Hepatocyte (in vitro differentiated cells): ENCODE measurements around the gene HECTD1. TPM values are rescaled to one million over a fixed set of nuclear protein-coding genes. Genes with fewer than 3 reads are reported as not detected.
"Not testable (repeated sequence)": the region's sequence is repeated elsewhere in the genome, so short reads cannot be mapped to it uniquely, and the experiment has no call there.

ENCODE experiments used
- DNase-seq: peaks from one replicate; pipeline ENCODE4 v3.0.0-alpha.2; 2016; ENCODE audit warnings: low spot score
- H2AFZ ChIP-seq: fragments of 200-600 bp; sonication (generic); 2 replicates; pipeline ENCODE4 v1.6.0; 2016; ENCODE audit warnings: antibody characterized with exemption, mild to moderate bottlenecking
- H3K27ac ChIP-seq: fragments of 200-600 bp; sonication (generic); 2 replicates; pipeline ENCODE4 v1.5.1; 2016; ENCODE audit warnings: mild to moderate bottlenecking
- H3K27me3 ChIP-seq: fragments of 200-600 bp; sonication (generic); 2 replicates; pipeline ENCODE4 v1.6.1; 2016
- H3K36me3 ChIP-seq: fragments of 200-600 bp; sonication (generic); replicated peaks from 2 replicates; pipeline ENCODE4 v1.5.1; 2016; ENCODE audit warnings: low read depth; ENCODE audit not compliant: insufficient read depth
- H3K4me1 ChIP-seq: fragments of 200-600 bp; sonication (generic); 2 replicates; pipeline ENCODE4 v1.5.1; 2016; ENCODE audit warnings: mild to moderate bottlenecking, moderate library complexity; ENCODE audit not compliant: insufficient read depth
- H3K4me2 ChIP-seq: fragments of 200-600 bp; sonication (generic); 2 replicates; pipeline ENCODE4 v1.6.0; 2016
- H3K4me3 ChIP-seq: fragments of 200-600 bp; sonication (generic); 2 replicates; pipeline ENCODE4 v1.5.1; 2016; ENCODE audit warnings: mild to moderate bottlenecking
- H3K79me2 ChIP-seq: fragments of 200-600 bp; sonication (generic); 2 replicates; pipeline ENCODE4 v1.6.0; 2017; ENCODE audit warnings: mild to moderate bottlenecking
- H3K9me2 ChIP-seq: fragments of 200-600 bp; sonication (generic); replicated peaks from 2 replicates; pipeline ENCODE4 v1.6.0; 2017; ENCODE audit warnings: mild to moderate bottlenecking; ENCODE audit not compliant: insufficient read depth
- H3K9me3 ChIP-seq: fragments of 200-600 bp; sonication (generic); 2 replicates; pipeline ENCODE4 v1.5.1; 2016; ENCODE audit warnings: low read depth, mild to moderate bottlenecking
- H4K20me1 ChIP-seq: fragments of 200-600 bp; sonication (generic); 2 replicates; pipeline ENCODE4 v1.6.0; 2016; ENCODE audit warnings: mild to moderate bottlenecking; ENCODE audit not compliant: insufficient read depth, poor library complexity, severe bottlenecking
- CTCF ChIP-seq: fragments of 200-600 bp; sonication (generic); IDR thresholded peaks from 2 replicates; pipeline ENCODE4 v1.5.1; 2016; ENCODE audit warnings: antibody characterized with exemption, mild to moderate bottlenecking; ENCODE audit not compliant: poor library complexity
- EZH2 ChIP-seq: fragments of 200-600 bp; sonication (generic); IDR thresholded peaks from 2 replicates; pipeline ENCODE4 v1.6.1; 2016; ENCODE audit warnings: antibody characterized with exemption, mild to moderate bottlenecking, borderline replicate concordance
- EZH2phosphoT487 ChIP-seq: fragments of 200-600 bp; sonication (generic); IDR thresholded peaks from one replicate; pipeline ENCODE4 v1.6.1; 2018; ENCODE audit warnings: antibody characterized with exemption, mild to moderate bottlenecking, low read depth, moderate library complexity; ENCODE audit not compliant: unreplicated experiment, severe bottlenecking
- WGBS: methylation state at CpG from one replicate; pipeline ENCODE4 v1.1.6; 2016; ENCODE audit warnings: low lambda C conversion rate; ENCODE audit errors: missing lambda C conversion rate; 5-methylcytosine and 5-hydroxymethylcytosine counted together
- polyA plus RNA-seq: library from polyadenylated mRNA; unstranded; fragments of >200 nt; fragmentation: Nextera tagmentation; extraction: Ambion mirVana; gene quantifications from 2 replicates; pipeline ENCODE4 v1.2.1, GENCODE V29; 2016
- total RNA-seq: library from RNA; depleted of rRNA; stranded (reverse); fragments of >200 nt; gene quantifications from 2 replicates; pipeline ENCODE4 v1.2.3, GENCODE V29; 2014

The HECTD1 gene
- total and polyA plus RNA-seq, 2 experiments from 2014 or later, result 45.2 to 159 TPM

DNA sequence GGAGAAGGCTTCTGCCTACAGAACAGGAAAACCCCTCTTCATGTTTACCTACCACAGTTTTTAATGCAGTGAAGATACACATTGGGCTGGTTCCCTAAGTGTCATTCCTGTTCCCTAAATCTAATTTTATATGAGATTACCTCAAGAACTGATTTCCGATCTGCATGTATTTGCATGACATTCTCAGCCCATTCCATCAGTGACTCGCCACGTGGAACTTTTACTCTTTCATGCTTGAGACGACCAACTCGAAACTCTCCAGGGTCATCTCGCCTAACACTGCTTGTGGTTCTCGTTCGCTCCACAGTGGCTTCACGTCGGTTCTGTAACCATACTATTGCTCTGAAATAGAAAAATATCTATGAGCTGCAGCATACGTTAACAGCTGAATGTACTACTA lies 98.3 kb downstream of the HECTD1 start:
- 97% methylated on average over 11 of the region's 11 CpGs for WGBS
- no peaks in the 10 kb centered on the region for H3K9me2 ChIP-seq

GRCh38 chr14:31106768-31107167 lies 100.8 kb downstream of the HECTD1 start:
- no peaks in the 10 kb centered on the region for H3K4me1 ChIP-seq
- H3K79me2 ChIP-seq, result no peaks in the 10 kb centered on the region
- no peaks in the 10 kb centered on the region for H3K27me3 ChIP-seq
- DNase-seq, result no peak
- no peaks in the 10 kb centered on the region for H3K36me3 ChIP-seq
- H3K27ac ChIP-seq, result no peak overlapping the region
- H2AFZ ChIP-seq, result no peak overlapping the region
- H3K4me2 ChIP-seq, result no peak overlapping the region
- no peak overlapping the region for H3K4me3 ChIP-seq
- TF ChIP-seq EZH2 (no peak), EZH2phosphoT487 (no peak), CTCF (no peak)
- H4K20me1 ChIP-seq, result no peaks in the 10 kb centered on the region
- no peaks in the 10 kb centered on the region for H3K9me2 ChIP-seq
- no peaks in the 10 kb centered on the region for H3K9me3 ChIP-seq
- WGBS, result 95% methylated on average over 3 of the region's 3 CpGs

More for the DNA sequence above, 98.3 kb downstream of the HECTD1 start:
- H3K36me3 ChIP-seq, result peaks cover 3% of the 10 kb centered on the region
- H3K79me2 ChIP-seq, result no peaks in the 10 kb centered on the region
- H3K27me3 ChIP-seq, result no peaks in the 10 kb centered on the region
- H3K4me1 ChIP-seq, result no peaks in the 10 kb centered on the region
- no peaks in the 10 kb centered on the region for H3K9me3 ChIP-seq
- H4K20me1 ChIP-seq, result no peaks in the 10 kb centered on the region
- no peak for TF ChIP-seq EZH2phosphoT487
- no peak for TF ChIP-seq EZH2
- TF ChIP-seq CTCF, result no peak
- no peak overlapping the region for H3K27ac ChIP-seq
- H3K4me2 ChIP-seq, result no peak overlapping the region
- H2AFZ ChIP-seq, result no peak overlapping the region
- H3K4me3 ChIP-seq, result no peak overlapping the region
- no peak for DNase-seq

GRCh38 chr14:31097081-31097480 lies 110.5 kb downstream of the HECTD1 start:
- H3K9me3 ChIP-seq, result no peaks in the 10 kb centered on the region
- H2AFZ ChIP-seq, result no peak overlapping the region
- DNase-seq, result no peak
- no peak overlapping the region for H3K4me2 ChIP-seq
- H4K20me1 ChIP-seq, result no peaks in the 10 kb centered on the region
- no peaks in the 10 kb centered on the region for H3K79me2 ChIP-seq
- no peak overlapping the region for H3K4me3 ChIP-seq
- 94% methylated on average over 1 of the region's 1 CpG for WGBS
- no peaks in the 10 kb centered on the region for H3K27me3 ChIP-seq
- peaks cover under 1% of the 10 kb centered on the region for H3K4me1 ChIP-seq
- H3K27ac ChIP-seq, result no peak overlapping the region
- TF ChIP-seq EZH2 (no peak), CTCF (no peak), EZH2phosphoT487 (no peak)
- H3K36me3 ChIP-seq, result peaks cover 5% of the 10 kb centered on the region
- no peaks in the 10 kb centered on the region for H3K9me2 ChIP-seq

- Histone ChIP-seq H3K4me3 (no peak overlapping the region), H3K27me3 (no peaks in the 10 kb centered on the region), H3K4me1 (peaks cover 9% of the 10 kb centered on the region), H3K9me3 (no peaks in the 10 kb centered on the region), H3K9me2 (no peaks in the 10 kb centered on the region), H3K36me3 (peaks cover 5% of the 10 kb centered on the region), H3K79me2 (no peaks in the 10 kb centered on the region), H4K20me1 (no peaks in the 10 kb centered on the region), H3K27ac (no peak overlapping the region), H3K4me2 (no peak overlapping the region), H2AFZ (no peak overlapping the region)
- DNase-seq, result no peak
- no peak for TF ChIP-seq CTCF
- TF ChIP-seq EZH2, result no peak
- no peak for TF ChIP-seq EZH2phosphoT487
- 92% methylated on average over 6 of the region's 6 CpGs for WGBS
These were observed 111.3 kb downstream of the HECTD1 start for GRCh38 chr14:31096255-31096654.

GRCh38 chr14:31095817-31096216 lies 111.8 kb downstream of the HECTD1 start:
- not testable (repeated sequence) for H3K4me2 ChIP-seq, H3K27ac ChIP-seq

More at GRCh38 chr14:31095817-31096216, 111.8 kb downstream of the HECTD1 start:
- not testable (repeated sequence) for H3K4me3 ChIP-seq, H3K9me2 ChIP-seq, H3K79me2 ChIP-seq, H3K27me3 ChIP-seq, DNase-seq, H3K9me3 ChIP-seq, H4K20me1 ChIP-seq, H3K36me3 ChIP-seq, H2AFZ ChIP-seq
- WGBS, result 97% methylated on average over 8 of the region's 8 CpGs
- H3K4me1 ChIP-seq, result peaks cover 12% of the 10 kb centered on the region
